Small intestine (tissue), 7 donors: ENCODE measurements around the gene ADAMTSL4. TPM values are rescaled to one million over a fixed set of nuclear protein-coding genes. Genes with fewer than 3 reads are reported as not detected.

Source experiments
- DNase-seq, 2 donors: peaks; one replicate each; pipeline versions ENCODE4 v3.0.0 to v3.0.0-alpha.2; 2013
- FAIRE-seq: peaks from 2 replicates; lab custom pipeline; 2012; peaks lifted over from hg19 to GRCh38; lab: Jason Lieb, UNC
- H3K27ac ChIP-seq, 3 donors: one replicate each; pipeline ENCODE4 v1.5.1; 2013; ENCODE audit warnings: low read length in 2 of 3, mild to moderate bottlenecking in 2 of 3, control low read depth in 1 of 3, inconsistent platforms in 1 of 3, low read depth in 1 of 3, moderate library complexity in 1 of 3
- H3K27me3 ChIP-seq, 3 donors: one replicate each; pipeline ENCODE4 v1.6.1; 2013; ENCODE audit warnings: low read length in 3 of 3, inconsistent platforms in 1 of 3; ENCODE audit not compliant: control insufficient read depth in 3 of 3, insufficient read depth in 3 of 3
- H3K36me3 ChIP-seq, 3 donors: one replicate each; pipeline ENCODE4 v1.6.1; 2013; ENCODE audit warnings: low read length in 3 of 3, inconsistent platforms in 1 of 3, low read depth in 1 of 3, mild to moderate bottlenecking in 1 of 3, moderate library complexity in 1 of 3; ENCODE audit not compliant: control insufficient read depth in 3 of 3, insufficient read depth in 2 of 3
- H3K4me1 ChIP-seq, 3 donors: one replicate each; pipeline ENCODE4 v1.6.1; 2013; ENCODE audit warnings: low read length in 2 of 3, inconsistent platforms in 1 of 3, low read depth in 1 of 3, mild to moderate bottlenecking in 1 of 3, moderate library complexity in 1 of 3; ENCODE audit not compliant: control insufficient read depth in 3 of 3, insufficient read depth in 2 of 3
- H3K4me3 ChIP-seq, 3 donors: one replicate each; pipeline ENCODE4 v1.5.1; 2013; ENCODE audit warnings: low read length in 3 of 3, control low read depth in 1 of 3, inconsistent platforms in 1 of 3, low read depth in 1 of 3, mild to moderate bottlenecking in 1 of 3, moderate library complexity in 1 of 3
- H3K9me3 ChIP-seq, 2 donors: one replicate each; pipeline ENCODE4 v1.6.1; 2013; ENCODE audit warnings: low read depth in 1 of 2, low read length in 1 of 2; ENCODE audit not compliant: control insufficient read depth in 2 of 2, insufficient read depth in 1 of 2
- WGBS, 3 donors: extraction: QIAGEN DNeasy Blood & Tissue Kit; methylation state at CpG; one replicate each; pipeline ENCODE4 v1.1.7; 2013; 5-methylcytosine and 5-hydroxymethylcytosine counted together
- polyA plus RNA-seq, 4 donors: library from polyadenylated mRNA; stranded (reverse) in 3 of 4; unstranded in 1 of 4; fragments of 200-250 nt in 3 of 4; fragments of 120-200 nt in 1 of 4; gene quantifications; one replicate each; pipeline versions ENCODE4 v1.2.1 to v1.2.3, GENCODE V29; 2013
- donor health status: healthy with polysubstance abuse.
- donor health status: control.
- donor health status: control.
- donor health status: Bipolar disorder and iron deficiency.
- donor health status: healthy.

The ADAMTSL4 gene
- polyA plus RNA-seq, 4 donors = 0.27 to 16.1 (median 7.0) TPM

- Histone ChIP-seq H3K4me1 (peaks cover 4 to 14% (median 10%) of the 10 kb centered on the region in 3 donors), H3K36me3 (peaks cover 0 to 25% (median 0%) of the 10 kb centered on the region in 3 donors), H3K9me3 (no peaks in the 10 kb centered on the region), H3K4me3 (no peak overlapping the region), H3K27ac (peak overlapping the region in 1 of 3 donors; percentile 58), H3K27me3 (no peaks in the 10 kb centered on the region)
- DNase-seq = no peak
- 96 to 98% (median 97%) methylated on average over 7 of the region's 7 CpGs for WGBS, 3 donors
- no peak for FAIRE-seq
These were observed 57.4 kb downstream of the ADAMTSL4 start for GRCh38 chr1:150606463-150607142.

- DNase-seq (no peak), FAIRE-seq (no peak)
- Histone ChIP-seq H3K36me3 (peaks cover 0 to 31% (median 0%) of the 10 kb centered on the region in 3 donors), H3K9me3 (no peaks in the 10 kb centered on the region), H3K4me3 (no peak overlapping the region), H3K27me3 (no peaks in the 10 kb centered on the region), H3K27ac (peak overlapping the region in 2 of 3 donors; percentile 24 to 94), H3K4me1 (peaks cover 2 to 25% (median 19%) of the 10 kb centered on the region in 3 donors)
- 71 to 94% (median 89%) methylated on average over 2 of the region's 2 CpGs for WGBS, 3 donors
These were observed 60.5 kb downstream of the ADAMTSL4 start for GRCh38 chr1:150609732-150610131.

Other genes with a start within 250 kb of the ADAMTSL4 start
- 10 to 100 TPM; 21.7 to 89.5 (median 25.4) TPM for gene PRPF3, start 227.9 kb upstream of the ADAMTSL4 start, polyA plus RNA-seq
- 10 to 100 TPM in 2 of 4 donors, 1 to 10 TPM in 2; 4.1 to 37.5 (median 8.5) TPM for gene RPRD2, start 185.3 kb upstream of the ADAMTSL4 start, polyA plus RNA-seq
- 10 to 100 TPM in 2 of 4 donors, 1 to 10 TPM in 2; 6.5 to 22.7 (median 11.2) TPM for gene TARS2, start 62.0 kb upstream of the ADAMTSL4 start, polyA plus RNA-seq
- 1 to 10 TPM in 3 of 4 donors, under 1 TPM in 1; 0.89 to 8.3 (median 3.1) TPM for gene ECM1, start 41.3 kb upstream of the ADAMTSL4 start, polyA plus RNA-seq
- under 1 TPM in 1 of 4 donors, not detected in 3; 0.24 TPM for gene FALEC, start 33.7 kb upstream of the ADAMTSL4 start, polyA plus RNA-seq
- 100 to 1,000 TPM in 3 of 4 donors, 10 to 100 TPM in 1; 87.0 to 189 (median 105) TPM for gene MCL1, start 30.2 kb downstream of the ADAMTSL4 start, polyA plus RNA-seq
- 100 to 1,000 TPM; 137 to 188 (median 152) TPM for gene ENSA, start 80.2 kb downstream of the ADAMTSL4 start, polyA plus RNA-seq
- 10 to 100 TPM; 15.4 to 43.1 (median 22.6) TPM for gene GOLPH3L, start 147.7 kb downstream of the ADAMTSL4 start, polyA plus RNA-seq
- under 1 TPM in 2 of 4 donors, not detected in 2; 0.07 TPM for gene HORMAD1, start 171.5 kb downstream of the ADAMTSL4 start, polyA plus RNA-seq
- gene CTSS, start 216.4 kb downstream of the ADAMTSL4 start, polyA plus RNA-seq = 100 to 1,000 TPM in 1 of 4 donors, 10 to 100 TPM in 3; 34.0 to 128 (median 69.6) TPM